Common myeloid progenitor, CD34-positive (primary cell): ENCODE data around the gene SNTN.
"Not testable (repeated sequence)": the region's sequence is repeated elsewhere in the genome, so short reads cannot be mapped to it uniquely, and the experiment has no call there.

Source experiments
- CTCF ChIA-PET: fragments of 350-600 bp; sonication (Branson Sonifier 250); formaldehyde crosslinking; loops from one replicate; lab custom pipeline; 2021; ENCODE audit warnings: antibody characterized with exemption; lab: Charles Lee
- POLR2A ChIA-PET: fragments of 350-600 bp; sonication (Branson Sonifier 250); formaldehyde crosslinking; loops from one replicate; lab custom pipeline; 2021; ENCODE audit warnings: antibody characterized with exemption; lab: Charles Lee
- DNase-seq, 3 donors: peaks; one replicate each; pipeline versions ENCODE4 v3.0.0 to v3.0.0-alpha.2; 2013
- H3K27ac ChIP-seq, 2 experiments: 1 replicate in 1 of 2; 2 replicates in 1 of 2; pipeline ENCODE4 v1.7.0; 2013; ENCODE audit warnings: inconsistent platforms in 2 of 2, low read length in 2 of 2, mild to moderate bottlenecking in 2 of 2, low read depth in 1 of 2, moderate library complexity in 1 of 2; ENCODE audit not compliant: severe bottlenecking in 2 of 2, insufficient read depth in 1 of 2, poor library complexity in 1 of 2
- H3K27me3 ChIP-seq, 5 experiments: replicated peaks in 2 of 5; 1 replicate in 3 of 5; 2 replicates in 2 of 5; pipeline versions ENCODE4 v1.6.1 to v1.7.0; 2013; ENCODE audit warnings: low read length in 4 of 5, mild to moderate bottlenecking in 2 of 5, moderate library complexity in 2 of 5, inconsistent platforms in 1 of 5; ENCODE audit not compliant: insufficient read depth in 5 of 5, control insufficient read depth in 4 of 5
- H3K36me3 ChIP-seq, 4 experiments: 1 replicate in 2 of 4; 2 replicates in 2 of 4; pipeline versions ENCODE4 v1.6.1 to v1.7.0; 2013; ENCODE audit warnings: low read length in 3 of 4, control low read depth in 1 of 4, mild to moderate bottlenecking in 1 of 4; ENCODE audit not compliant: control insufficient read depth in 4 of 4, insufficient read depth in 4 of 4
- H3K4me1 ChIP-seq, 4 experiments: 1 replicate in 3 of 4; 2 replicates in 1 of 4; pipeline versions ENCODE4 v1.6.1 to v1.7.1; 2013; ENCODE audit warnings: low read length in 3 of 4, mild to moderate bottlenecking in 3 of 4, control low read depth in 1 of 4, inconsistent platforms in 1 of 4, moderate library complexity in 1 of 4; ENCODE audit not compliant: control insufficient read depth in 4 of 4, insufficient read depth in 4 of 4; ENCODE audit errors: control extremely low read depth in 1 of 4
- H3K4me3 ChIP-seq, 7 experiments: 1 replicate in 4 of 7; 2 replicates in 3 of 7; pipeline versions ENCODE4 v1.5.1 to v1.7.0; 2013; ENCODE audit warnings: mild to moderate bottlenecking in 7 of 7, low read length in 6 of 7, moderate library complexity in 6 of 7, inconsistent platforms in 2 of 7, low read depth in 2 of 7, control low read depth in 1 of 7; ENCODE audit not compliant: insufficient read depth in 4 of 7, control insufficient read depth in 1 of 7; ENCODE audit errors: extremely low read depth in 1 of 7
- H3K9me3 ChIP-seq, 5 experiments: 1 replicate in 4 of 5; 2 replicates in 1 of 5; pipeline versions ENCODE4 v1.6.1 to v1.7.1; 2013; ENCODE audit warnings: low read length in 4 of 5, mild to moderate bottlenecking in 2 of 5, inconsistent platforms in 1 of 5, low read depth in 1 of 5, moderate library complexity in 1 of 5; ENCODE audit not compliant: control insufficient read depth in 4 of 5, insufficient read depth in 2 of 5; ENCODE audit errors: control extremely low read depth in 1 of 5
- WGBS: methylation state at CpG from one replicate; pipeline ENCODE4 v1.1.5; 2013; ENCODE audit not compliant: insufficient coverage; 5-methylcytosine and 5-hydroxymethylcytosine counted together

Gene SNTN

GRCh38 chr3:63624941-63625560 is 27.4 kb upstream of the SNTN start:
- Histone ChIP-seq H3K4me1 (no peaks in the 10 kb centered on the region), H3K9me3 (no peaks in the 10 kb centered on the region), H3K27ac (no peak overlapping the region), H3K27me3 (no peaks in the 10 kb centered on the region), H3K4me3 (no peak overlapping the region), H3K36me3 (no peaks in the 10 kb centered on the region)
- ChIA-PET CTCF (no interaction called here), POLR2A (no interaction called here)
- 57% methylated on average over 5 of the region's 8 CpGs for WGBS
- DNase-seq, result no peak

- H3K4me1 ChIP-seq, result no peaks in the 10 kb centered on the region
- peaks cover 0 to 3% (median 0%) of the 10 kb centered on the region in 5 experiments for H3K9me3 ChIP-seq
- ChIA-PET CTCF (no interaction called here), POLR2A (no interaction called here)
- no peak overlapping the region for H3K27ac ChIP-seq
- H3K36me3 ChIP-seq, result no peaks in the 10 kb centered on the region
- DNase-seq, result no peak
- no peaks in the 10 kb centered on the region for H3K27me3 ChIP-seq
- WGBS, result 100% methylated on average over 3 of the region's 4 CpGs
- H3K4me3 ChIP-seq, result no peak overlapping the region
These were observed 20.8 kb upstream of the SNTN start for GRCh38 chr3:63631670-63632069.

GRCh38 chr3:63635186-63635585 is 17.3 kb upstream of the SNTN start:
- Histone ChIP-seq H3K9me3 (peaks cover 0 to 3% (median 0%) of the 10 kb centered on the region in 5 experiments), H3K36me3 (no peaks in the 10 kb centered on the region), H3K27me3 (no peaks in the 10 kb centered on the region), H3K4me1 (no peaks in the 10 kb centered on the region), H3K27ac (no peak overlapping the region), H3K4me3 (no peak overlapping the region)
- 100% methylated on average over 2 of the region's 3 CpGs for WGBS
- CTCF ChIA-PET, result no interaction called here
- POLR2A ChIA-PET, result no interaction called here
- DNase-seq, result no peak

- POLR2A ChIA-PET, result no interaction called here
- no peaks in the 10 kb centered on the region for H3K9me3 ChIP-seq
- CTCF ChIA-PET, result no interaction called here
- no peaks in the 10 kb centered on the region for H3K4me1 ChIP-seq
- H3K27ac ChIP-seq, result no peak overlapping the region
- no peaks in the 10 kb centered on the region for H3K36me3 ChIP-seq
- no peak for DNase-seq
- no peak overlapping the region for H3K4me3 ChIP-seq
- no peaks in the 10 kb centered on the region for H3K27me3 ChIP-seq
- WGBS, result 100% methylated on average over 1 of the region's 2 CpGs
These were observed 12.7 kb upstream of the SNTN start for GRCh38 chr3:63639806-63640205.

- no peak for DNase-seq
- Histone ChIP-seq H3K4me1 (no peaks in the 10 kb centered on the region), H3K4me3 (no peak overlapping the region), H3K27me3 (no peaks in the 10 kb centered on the region), H3K36me3 (no peaks in the 10 kb centered on the region), H3K27ac (no peak overlapping the region), H3K9me3 (no peaks in the 10 kb centered on the region)
- CTCF ChIA-PET, result no interaction called here
- POLR2A ChIA-PET, result no interaction called here
- no CpG with 5 or more reads among the region's 1 CpG for WGBS
These were observed 10.0 kb upstream of the SNTN start for GRCh38 chr3:63642488-63642887.

- ChIA-PET POLR2A (no interaction called here), CTCF (no interaction called here)
These were observed 8.2 kb upstream of the SNTN start for GRCh38 chr3:63644212-63644797.

GRCh38 chr3:63644928-63645781 is 7.3 kb upstream of the SNTN start:
- DNase-seq, POLR2A ChIA-PET, CTCF ChIA-PET, H3K27me3 ChIP-seq, H3K27ac ChIP-seq, H3K4me3 ChIP-seq, H3K9me3 ChIP-seq, H3K4me1 ChIP-seq, H3K36me3 ChIP-seq: not testable (repeated sequence)
- 63% methylated on average over 19 of the region's 25 CpGs for WGBS

More at GRCh38 chr3:63644212-63644797, 8.2 kb upstream of the SNTN start:
- 85% methylated on average over 5 of the region's 5 CpGs for WGBS
- Histone ChIP-seq H3K36me3 (no peaks in the 10 kb centered on the region), H3K4me1 (no peaks in the 10 kb centered on the region), H3K9me3 (no peaks in the 10 kb centered on the region), H3K27me3 (no peaks in the 10 kb centered on the region), H3K4me3 (no peak overlapping the region), H3K27ac (no peak overlapping the region)
- DNase-seq, result no peak
